Bone marrow (tissue), 2 donors: ENCODE data around the gene BRCC3.

ENCODE experiments used
- DNase-seq, 2 donors: peaks; one replicate each; lab custom pipeline; 2025; lab: John Stamatoyannopoulos, UW

BRCC3 gene

DNA sequence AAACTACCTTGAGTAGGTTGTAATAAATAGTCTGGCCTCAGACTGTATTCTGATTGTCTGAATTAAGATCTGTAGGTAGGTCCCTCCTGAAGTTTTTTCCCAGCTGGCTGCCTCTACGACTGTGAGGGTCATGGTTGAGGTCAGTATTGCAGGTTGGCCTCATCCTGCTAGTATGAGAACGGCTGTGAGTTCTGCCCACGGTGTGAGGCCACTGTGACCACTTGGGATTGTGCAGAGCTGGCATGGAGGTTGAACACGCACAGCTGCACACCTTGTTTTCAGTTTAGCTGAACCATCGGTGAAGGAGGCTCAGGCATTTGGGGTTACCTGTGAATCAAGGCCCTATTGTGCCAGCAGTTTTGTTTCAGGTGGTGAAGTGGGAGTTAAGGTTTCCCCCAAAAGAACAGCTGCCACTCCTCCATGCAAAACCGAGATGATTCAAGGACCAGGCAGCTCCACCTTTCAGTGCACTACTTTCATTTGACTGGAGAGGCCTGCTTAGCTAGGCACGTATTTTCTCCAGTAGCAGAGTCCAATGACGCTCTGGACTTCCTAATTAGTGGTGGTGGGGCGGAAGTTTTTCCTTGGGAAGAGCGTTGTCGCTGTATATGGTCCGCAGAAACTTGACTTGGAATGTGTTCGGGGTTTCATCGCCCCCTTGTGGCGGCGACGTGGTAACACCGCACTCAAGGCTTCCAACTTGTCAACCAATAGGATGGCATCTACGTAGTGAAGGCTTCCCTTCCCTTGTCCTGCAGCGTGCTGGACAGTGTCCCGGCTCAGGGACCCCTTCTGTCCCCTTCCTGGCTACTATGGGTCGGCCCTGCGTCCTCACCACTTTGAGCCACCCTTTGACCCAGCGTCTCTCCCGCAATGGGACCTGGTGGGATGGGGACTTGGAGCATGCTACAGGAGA lies 14.2 kb upstream of the BRCC3 start:
- peak in 1 of 2 donors; percentile 1 for DNase-seq

DNA sequence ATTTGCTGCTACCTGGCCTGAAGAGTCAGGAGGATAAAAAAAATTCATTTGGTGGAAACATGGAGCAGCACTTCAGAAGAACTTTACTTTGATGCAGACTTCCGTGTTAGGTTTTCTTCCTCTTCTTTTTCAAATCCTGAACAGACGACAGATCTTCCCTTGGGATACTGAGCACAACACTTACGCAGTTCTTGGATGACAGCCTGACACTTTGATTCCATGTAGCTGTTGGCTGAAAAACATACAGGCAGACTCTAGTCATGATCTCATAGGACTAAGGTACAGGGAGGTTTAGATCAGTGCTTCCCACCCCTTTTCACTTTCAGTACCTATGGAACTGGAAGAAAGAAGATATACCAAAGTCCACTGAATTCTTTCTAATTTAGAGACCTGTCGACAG lies 9.5 kb upstream of the BRCC3 start:
- DNase-seq = no peak

DNA sequence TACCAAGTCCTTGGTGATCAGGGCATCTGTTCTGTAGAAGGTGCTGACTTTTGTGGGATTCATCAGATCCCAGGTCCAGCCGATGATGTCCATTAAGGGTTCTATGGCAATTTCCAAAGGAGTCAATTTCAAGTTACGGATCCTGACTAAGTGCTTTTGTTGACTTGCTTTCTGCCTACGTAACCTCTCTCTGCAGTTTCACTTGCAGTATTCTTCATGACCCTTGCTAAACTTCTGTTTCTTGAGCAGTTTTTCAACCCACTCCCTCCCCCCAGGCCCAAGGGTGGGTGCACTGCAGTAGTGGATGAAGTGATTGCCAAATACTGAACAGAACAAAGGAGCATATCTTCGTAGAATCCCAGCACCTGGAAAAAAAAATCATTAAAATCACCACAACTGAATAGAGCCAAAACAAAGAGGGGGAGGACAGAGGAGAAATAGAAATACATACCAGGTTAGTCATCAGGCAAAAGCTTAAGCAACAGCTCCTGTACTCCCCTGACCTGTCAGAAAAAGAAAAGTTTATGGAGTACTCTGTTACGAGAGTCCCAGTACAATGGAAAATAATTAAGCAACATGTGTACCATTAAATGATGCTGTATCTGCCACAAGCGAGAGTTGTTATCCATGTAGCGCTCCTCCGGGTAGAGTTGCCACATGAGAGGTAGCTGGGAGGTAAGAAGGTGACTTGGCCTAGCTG lies 6.1 kb upstream of the BRCC3 start:
- no peak for DNase-seq

DNA sequence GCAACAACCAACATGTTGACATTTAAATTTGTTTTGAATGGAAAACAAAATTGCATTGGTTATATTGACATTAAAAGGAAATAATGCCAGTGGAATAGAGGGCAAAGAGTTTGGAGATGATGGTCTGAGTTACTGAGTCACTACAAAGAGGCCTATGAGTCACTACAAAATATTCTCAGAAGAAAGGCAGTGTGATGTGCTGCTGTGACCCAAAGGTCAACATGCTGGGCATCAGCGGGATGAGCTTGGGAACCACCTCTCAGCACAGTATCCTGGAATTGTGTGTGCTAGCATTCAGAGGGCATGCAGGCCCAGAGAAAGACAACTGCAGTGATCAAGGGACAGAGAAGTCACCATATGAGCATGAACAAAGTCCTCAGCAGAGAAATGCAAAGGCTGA lies 3.1 kb upstream of the BRCC3 start:
- DNase-seq = no peak

DNA sequence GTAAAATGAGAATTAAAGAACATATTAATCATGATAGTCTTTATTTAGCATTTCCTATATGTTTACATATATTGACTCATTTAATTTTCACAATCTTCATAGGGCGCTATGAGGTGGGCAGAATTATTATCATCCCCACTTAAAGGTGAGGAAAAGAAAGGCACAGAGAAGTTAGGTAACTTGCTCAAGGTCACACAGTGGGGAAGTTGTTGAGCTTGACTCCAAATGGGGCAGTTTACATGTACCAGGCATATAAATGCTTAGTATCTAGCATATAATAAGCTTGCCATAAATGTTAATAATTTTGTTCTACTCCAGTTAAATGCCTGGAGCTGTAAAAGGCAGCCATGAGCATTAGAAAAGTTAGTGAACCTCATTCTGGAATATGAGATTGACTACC lies 1.9 kb upstream of the BRCC3 start:
- DNase-seq = no peak

DNA sequence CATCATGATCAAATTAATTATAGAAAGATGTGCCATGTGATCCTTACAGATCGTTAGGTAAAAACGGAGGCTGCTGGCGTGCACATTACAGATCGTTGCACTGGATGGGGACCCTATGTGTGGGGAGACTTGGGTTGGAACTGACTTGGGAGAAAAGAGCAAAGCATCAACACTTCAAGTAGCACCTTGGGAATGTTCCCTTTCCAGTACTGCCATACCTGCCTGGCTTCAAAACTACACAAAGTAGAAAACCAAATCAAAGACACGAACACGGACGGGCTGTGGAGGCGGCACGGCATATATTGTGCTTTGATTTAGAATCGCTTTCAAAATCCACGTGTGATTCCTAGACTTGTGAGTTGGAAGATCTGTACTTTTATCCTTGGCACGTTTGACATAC lies 1.3 kb upstream of the BRCC3 start:
- DNase-seq = no peak

DNA sequence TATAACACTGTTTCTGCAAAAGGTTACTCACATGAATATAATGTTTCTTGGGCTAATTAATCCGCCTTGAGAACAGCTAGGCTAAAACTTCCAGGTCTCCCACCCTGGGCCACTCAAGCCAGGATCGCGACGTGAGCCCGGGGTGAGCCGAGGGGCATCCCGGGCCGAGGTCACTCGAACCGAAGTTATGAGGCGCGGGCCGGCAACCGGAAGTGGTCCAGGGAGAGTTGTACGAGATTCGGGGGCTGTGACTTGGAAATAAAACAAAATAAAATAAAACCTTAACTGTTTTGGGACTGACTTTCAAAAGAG lies 689 bp upstream of the BRCC3 start:
- no peak for DNase-seq

DNA sequence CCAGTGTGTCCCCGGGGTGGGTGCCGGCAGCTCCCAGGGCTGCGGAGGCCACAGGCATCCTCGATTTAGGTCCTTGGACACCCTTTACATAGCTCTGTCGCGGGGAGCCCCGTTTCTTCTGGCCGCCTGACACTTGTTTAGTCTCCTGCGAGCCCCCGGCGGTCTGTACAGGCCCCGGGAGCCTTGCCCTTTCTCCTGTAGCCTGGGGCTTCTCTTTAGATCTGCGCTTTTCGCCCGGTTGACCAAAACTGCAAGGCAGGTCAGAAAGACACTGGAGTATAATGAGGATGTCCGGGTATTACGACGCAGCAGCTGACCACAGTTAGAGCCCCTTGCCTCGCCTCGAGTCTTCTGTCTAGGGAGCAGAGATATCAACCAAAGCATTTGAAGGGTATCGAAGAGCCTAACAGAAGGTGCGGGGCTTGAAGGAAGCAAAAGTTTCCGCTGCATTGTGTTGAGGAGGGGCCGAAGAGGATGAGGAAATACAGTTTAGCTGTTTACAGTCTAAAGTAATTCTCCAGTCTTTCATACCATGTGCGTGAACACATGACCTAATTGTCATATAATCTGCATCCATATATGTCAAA lies 479 bp downstream of the BRCC3 start:
- DNase-seq = no peak

DNA sequence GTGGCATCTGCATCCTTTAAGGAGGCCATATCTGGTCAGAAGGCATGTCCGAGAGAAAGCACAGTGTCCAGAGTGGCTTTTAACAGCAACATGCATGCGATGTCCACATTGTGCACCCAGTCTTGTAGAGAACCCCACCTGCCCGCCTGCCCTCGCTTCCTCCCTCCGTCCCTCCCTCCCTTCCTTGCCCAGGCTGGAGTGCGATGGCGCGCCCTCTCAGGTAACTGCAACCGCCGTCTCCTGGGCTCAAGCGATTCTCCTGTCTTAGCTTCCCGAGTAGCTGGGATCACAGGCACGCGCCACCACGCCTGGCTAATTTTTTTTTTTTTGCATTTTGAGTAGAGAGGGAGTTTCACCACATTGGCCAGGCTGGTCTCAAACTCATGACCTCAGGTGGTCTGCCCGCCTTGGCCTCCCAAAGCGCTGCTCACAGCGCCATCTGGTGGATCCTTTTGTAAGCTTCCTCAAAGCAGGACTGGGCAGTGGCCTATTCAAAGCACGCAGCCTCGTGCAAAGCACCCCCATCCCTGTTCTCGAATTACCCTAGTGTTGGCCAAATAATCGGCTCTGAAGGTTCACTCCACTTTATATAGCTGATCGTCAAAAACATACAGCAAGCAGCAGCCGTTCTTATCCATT lies 15.0 kb downstream of the BRCC3 start:
- DNase-seq = no peak

DNA sequence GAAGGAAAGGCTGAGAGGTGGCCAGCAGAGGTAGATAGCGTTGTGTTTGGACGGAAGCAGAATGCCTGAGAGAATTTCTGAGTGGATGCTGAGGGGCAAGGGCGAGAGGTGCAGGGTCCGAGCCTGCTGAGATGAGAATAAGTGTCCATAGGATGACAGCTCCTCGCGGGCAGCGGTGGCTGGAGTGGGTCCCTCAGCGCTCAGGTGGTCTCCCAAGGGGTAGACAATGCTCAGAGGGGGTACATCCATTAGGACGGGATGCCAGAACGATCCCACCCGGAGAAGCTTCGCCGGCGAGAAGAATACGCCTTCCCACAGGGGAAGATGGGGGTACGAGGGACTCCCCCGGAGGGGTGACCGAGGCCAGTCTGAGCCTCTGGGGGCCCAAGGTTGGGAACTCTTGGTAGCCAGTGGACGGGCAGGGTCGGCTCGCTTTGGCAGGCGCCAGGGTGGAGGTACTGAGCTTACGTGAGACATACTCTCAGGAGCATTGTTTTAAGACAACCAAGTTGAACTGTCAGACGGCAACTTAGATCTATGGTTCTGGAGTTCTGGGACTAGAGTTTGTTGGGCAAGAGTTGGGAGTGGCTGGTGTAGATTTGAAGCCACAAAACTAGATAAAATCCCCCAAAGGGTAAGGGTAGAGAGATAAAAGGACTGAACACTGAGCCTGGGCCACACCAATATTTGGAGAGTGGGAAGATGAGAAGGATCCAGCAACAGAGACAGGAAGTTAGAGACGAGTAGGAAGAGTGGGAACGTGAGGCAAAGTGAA lies 15.8 kb downstream of the BRCC3 start:
- DNase-seq = no peak

DNA sequence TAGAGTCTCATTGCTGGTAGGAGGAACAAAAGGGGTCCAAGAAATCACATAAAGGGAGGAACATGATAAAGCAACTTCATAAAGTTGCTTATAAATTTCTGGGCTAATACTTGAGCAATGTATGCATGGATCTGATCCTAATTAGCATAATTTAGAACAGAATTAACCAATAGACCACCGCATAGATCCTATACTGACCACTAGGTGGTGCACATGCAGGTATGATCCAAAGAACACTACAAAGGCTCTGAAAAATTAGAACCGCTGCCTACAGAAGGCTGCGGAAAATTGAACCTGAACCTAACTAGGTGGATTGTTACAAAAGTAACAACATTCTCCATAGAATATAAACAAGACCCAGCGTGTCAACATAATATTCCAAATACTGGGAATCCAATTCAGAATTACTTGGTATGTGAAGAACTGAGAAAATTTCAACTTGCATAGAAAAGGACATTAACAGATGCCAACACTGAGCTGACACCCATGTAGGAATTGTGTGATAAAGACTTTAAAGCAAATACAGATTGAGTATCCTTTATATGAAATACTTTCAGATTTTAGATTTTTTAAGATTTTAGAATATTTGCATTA lies 23.3 kb downstream of the BRCC3 start:
- no peak for DNase-seq

DNA sequence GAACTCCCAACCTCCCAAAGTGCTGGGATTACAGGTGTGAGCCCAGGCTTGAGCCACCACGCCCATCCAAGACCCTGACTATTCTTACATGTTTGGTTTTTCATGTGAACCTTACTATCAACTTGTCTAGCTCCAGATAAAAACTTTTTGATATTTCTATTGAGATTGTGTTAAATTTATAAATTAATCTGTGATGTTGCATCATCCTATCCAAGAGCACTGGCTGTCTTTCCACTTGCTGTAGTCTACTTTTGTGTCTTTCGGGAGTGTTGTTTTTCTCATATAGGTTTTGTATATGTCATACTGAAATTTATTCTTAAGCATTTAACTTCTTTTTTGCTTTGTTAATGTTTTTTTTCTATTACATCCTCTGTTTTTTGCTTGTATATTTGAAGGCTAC lies 34.6 kb downstream of the BRCC3 start:
- DNase-seq = no peak

DNA sequence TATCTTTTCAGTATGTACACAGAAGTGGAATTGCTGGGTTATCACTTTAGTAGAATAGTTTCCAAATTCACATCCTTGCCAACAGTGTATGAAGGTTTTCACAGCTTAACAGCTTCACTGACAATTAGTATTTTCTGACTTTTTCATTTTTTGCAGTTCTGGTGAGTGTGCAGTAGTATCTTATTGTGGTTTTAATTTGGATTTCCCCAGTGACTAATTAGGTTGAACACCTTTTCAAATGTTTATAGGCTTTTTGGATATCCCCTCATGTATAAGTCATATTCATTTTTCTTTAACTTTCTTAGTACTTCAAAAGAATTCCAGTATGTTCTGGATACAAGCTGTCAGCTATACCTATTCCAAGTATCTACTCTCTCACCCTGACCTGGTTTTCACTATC lies 37.1 kb downstream of the BRCC3 start:
- DNase-seq = no peak

DNA sequence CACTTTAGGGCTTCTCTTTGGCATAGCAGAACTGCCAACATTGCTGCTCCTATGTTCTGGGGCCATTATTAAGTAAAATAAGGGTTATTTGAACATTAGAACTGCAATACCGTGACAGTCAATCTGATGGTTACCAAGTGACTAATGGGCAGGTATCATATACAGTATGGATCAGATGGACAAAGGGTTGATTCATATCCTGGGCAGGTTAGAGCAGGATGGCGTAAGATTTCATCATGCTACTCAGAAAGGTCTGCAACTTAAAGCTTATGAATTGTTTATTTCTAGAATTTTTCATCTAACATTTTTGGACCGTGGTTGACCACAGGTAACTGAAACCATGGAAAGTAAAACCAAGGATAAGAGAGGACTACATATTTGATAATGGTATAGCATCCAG lies 40.9 kb downstream of the BRCC3 start:
- DNase-seq = no peak

DNA sequence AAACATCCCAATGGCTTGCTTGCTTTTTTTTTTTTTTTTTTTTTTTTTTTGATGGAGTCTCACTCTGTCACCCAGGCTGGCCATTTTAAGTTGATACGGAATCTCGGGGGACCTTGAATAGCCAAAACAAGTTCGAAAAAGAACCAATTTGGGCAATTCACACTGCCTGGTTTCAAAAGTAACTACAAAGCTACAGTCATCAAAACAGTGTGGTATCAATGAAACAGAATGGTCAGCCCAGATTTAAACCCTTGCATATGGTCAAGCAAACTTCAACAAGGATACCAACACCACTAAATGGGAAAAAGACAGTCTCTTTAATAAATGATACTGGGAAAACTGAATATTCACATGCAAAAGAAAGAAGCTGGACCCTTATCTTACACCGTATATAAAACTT lies 41.8 kb downstream of the BRCC3 start:
- DNase-seq = no peak

DNA sequence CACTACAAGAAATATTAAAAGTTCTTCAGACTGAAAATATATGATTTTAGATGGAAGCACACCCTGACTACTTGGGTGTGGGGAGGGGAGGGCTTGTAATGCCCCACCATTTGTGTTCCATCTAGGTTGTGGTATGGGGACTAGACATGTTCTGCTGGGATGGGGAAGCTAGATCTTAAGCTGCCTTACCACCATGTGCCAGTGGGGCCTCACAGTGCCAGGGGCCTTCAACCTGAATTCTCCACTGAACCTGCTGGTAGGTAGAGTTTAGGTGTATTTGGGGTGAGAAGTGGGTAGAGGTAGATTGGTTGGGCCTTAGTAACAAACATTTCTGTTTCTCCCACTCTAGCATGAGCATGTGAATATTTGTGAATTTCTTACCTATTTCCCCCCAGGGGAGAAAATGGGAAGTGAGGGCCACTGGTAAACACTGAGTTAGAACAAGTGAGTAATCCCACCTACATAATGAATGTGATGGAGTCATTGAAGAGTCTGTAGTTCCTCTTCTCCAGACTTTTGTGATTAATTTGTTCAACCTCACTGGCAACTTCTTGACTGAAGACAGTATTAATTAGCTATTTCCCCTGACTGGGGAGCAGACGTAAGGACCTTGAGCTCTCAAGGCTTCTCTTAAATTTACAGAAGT lies 44.0 kb downstream of the BRCC3 start:
- no peak for DNase-seq

DNA sequence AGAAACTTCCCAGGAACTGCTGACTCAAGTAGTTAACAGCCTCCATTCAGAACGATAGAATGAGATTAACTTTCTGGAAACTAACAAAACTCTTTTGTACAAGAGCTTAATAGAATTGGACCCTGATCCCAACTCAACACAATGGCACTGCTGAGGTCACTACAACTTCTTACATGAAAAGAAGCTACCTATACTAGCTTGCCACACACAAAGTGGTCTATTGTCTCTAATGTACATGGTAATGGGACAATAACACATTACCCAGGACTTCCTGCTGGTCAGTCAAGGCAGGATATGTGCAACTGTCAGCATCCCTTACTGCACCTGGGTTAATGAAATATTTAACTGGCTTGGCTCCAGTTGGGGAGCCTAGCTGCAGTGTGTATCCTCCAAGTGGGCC lies 56.2 kb downstream of the BRCC3 start:
- DNase-seq = no peak

DNA sequence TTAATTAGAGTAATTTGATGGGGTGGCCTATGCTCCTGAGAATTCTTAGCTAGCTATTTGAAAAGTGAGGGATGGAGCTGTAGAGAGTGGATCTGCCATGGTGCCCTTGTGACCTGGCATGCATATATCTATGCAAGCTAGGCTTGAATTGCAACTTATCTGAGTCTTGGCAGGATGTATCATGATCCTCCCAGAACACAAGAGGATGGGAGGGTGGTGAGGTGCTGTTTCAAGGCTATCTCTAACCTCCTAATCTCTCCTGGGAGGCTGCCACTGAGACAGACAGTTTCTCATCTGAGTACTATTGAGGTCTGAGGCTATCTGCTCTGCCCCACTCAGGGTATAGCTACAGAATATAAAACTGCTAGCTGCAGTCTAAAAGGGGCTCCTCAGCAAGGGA lies 56.6 kb downstream of the BRCC3 start:
- no peak for DNase-seq

DNA sequence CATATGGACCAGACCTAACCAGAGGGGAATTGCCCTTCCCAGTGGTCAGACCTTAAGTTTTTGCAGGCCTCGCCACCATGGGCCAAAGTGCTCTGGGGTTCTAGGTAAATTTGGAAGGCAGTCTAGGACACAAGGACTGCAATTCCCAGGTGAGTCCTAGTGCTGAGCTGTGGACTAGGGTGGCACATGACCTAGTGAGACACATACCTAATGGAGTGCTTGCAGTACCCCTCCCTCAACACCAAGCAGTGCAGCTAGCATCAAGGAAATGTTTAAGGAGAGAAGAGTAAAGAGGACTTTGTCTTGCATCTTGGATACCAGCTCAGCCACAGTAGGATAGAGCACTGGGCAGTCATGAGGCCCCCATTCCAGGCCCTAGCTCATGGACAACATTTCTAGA lies 60.8 kb downstream of the BRCC3 start:
- no peak for DNase-seq

DNA sequence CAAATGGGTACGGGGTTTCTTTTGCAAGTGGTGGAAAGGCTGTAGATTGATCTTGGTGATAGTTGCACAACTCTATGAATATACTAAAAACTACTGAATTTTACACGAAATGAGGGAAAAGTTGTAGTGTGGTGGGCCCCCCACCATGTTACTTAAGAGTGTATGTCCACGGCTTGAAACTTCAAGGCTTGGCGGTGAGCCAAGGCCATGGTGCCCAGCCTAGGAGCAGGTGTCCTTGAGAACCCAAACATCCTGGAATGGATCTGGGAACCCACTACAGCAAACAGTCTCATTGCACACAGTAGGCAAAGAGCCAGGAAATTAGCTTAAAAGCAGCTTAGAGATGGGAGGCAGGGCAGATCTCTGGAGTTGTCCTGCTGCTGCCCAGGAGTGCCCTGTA lies 62.9 kb downstream of the BRCC3 start:
- no peak for DNase-seq

DNA sequence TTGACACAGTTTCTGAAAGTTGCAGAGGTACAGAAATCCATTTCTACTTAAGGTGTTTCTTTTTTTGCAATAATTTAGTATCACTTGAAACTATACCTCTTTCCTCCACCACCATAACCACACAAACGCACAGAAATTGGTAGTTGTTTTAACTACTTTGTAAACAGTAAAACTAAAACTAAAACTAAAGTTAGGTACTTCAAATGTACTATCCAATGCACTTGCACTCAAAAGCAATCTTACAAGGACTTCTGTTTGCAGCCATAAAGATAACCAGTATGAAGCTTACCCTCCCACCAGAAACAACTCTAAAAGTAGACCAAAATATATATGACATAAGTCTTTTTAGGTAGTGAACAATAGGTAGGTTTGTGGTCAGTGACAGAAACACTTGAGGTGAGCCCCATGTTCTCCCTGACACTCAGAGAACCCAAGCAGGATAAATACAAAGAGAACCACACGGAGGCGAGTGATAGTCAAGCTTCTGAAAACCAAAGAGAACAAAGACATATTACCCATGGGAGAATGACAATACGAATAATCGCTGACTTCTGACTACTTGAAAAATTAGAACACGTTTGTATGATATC lies 72.7 kb downstream of the BRCC3 start:
- no peak for DNase-seq
